ENCODE data around the gene ZC3H12A. TPM values are rescaled to one million over a fixed set of nuclear protein-coding genes. Genes with fewer than 3 reads are reported as not detected.

Gene ZC3H12A
- total and polyA plus RNA-seq, 4 donors: 19.1 to 125 (median 33.7) TPM

- DNase-seq (peak; percentile 33 to 48 (median 34)), ATAC-seq (ENCODE audit: insufficient read depth, low FRiP score) (no peak)
- Histone ChIP-seq H3K9me3 (ENCODE audit: control insufficient read depth in 4 of 4, insufficient read depth in 3 of 4, low read length in 3 of 4) (no peaks in the 10 kb centered on the region), H3K27ac (ENCODE audit: low read depth in 1 of 2, low read length in 1 of 2) (peak overlapping the region; percentile 41 to 88), H3K4me1 (ENCODE audit: control insufficient read depth in 5 of 5, insufficient read depth in 5 of 5, low read length in 5 of 5) (peaks cover 0 to 15% (median 4%) of the 10 kb centered on the region in 5 donors), H3K36me3 (ENCODE audit: control insufficient read depth in 4 of 4, insufficient read depth in 4 of 4, low read length in 4 of 4) (peaks cover 0 to 10% (median 4%) of the 10 kb centered on the region in 4 donors), H3K4me3 (peak overlapping the region; percentile 97), H3K9ac (ENCODE audit: insufficient read depth in 1 of 2, low read length in 2 of 2) (peak overlapping the region; percentile 16 to 27), H3K27me3 (ENCODE audit: control insufficient read depth in 3 of 3, insufficient read depth in 3 of 3, low read length in 2 of 3) (no peaks in the 10 kb centered on the region)
- 3 to 5% methylated on average over 23 to 26 of the region's 26 CpGs for WGBS, 2 donors
- TF ChIP-seq CTCF (IDR thresholded peaks at IDR 0.05; ENCODE audit: control extremely low read depth, extremely low read depth): no peak
These were observed 39.5 kb downstream of the ZC3H12A start for GRCh38 chr1:37513795-37514349.

- Histone ChIP-seq H3K9me3 (ENCODE audit: control insufficient read depth in 4 of 4, insufficient read depth in 3 of 4, low read length in 3 of 4) (no peaks in the 10 kb centered on the region), H3K27ac (ENCODE audit: low read depth in 1 of 2, low read length in 1 of 2) (peak within 1 kb of the TSS; percentile 88 to 95), H3K27me3 (ENCODE audit: control insufficient read depth in 3 of 3, insufficient read depth in 3 of 3, low read length in 2 of 3) (no peaks in the 10 kb centered on the region), H3K9ac (ENCODE audit: insufficient read depth in 1 of 2, low read length in 2 of 2) (peak within 1 kb of the TSS; percentile 69 to 85), H3K4me1 (ENCODE audit: control insufficient read depth in 5 of 5, insufficient read depth in 5 of 5, low read length in 5 of 5) (peaks cover 0 to 15% (median 4%) of the 10 kb centered on the region in 5 donors), H3K4me3 (peak within 1 kb of the TSS; percentile 97), H3K36me3 (ENCODE audit: control insufficient read depth in 4 of 4, insufficient read depth in 4 of 4, low read length in 4 of 4) (peaks cover 0 to 5% (median under 1%) of the 10 kb centered on the region in 4 donors)
- TF ChIP-seq CTCF (IDR thresholded peaks at IDR 0.05; ENCODE audit: control extremely low read depth, extremely low read depth): peak; percentile 20
- DNase-seq: peak; percentile 87 to 93 (median 90)
- peak; percentile 99 for ATAC-seq (ENCODE audit: insufficient read depth, low FRiP score)
- whole genome bisulfite sequencing, 2 donors: 0 to 1% methylated on average over 92 to 100 of the region's 100 CpGs
These were observed 40.2 kb downstream of the ZC3H12A start, which contains the start of gene MEAF6 for GRCh38 chr1:37514350-37515184. Gene MEAF6 (minus strand): TSS chr1:37514766. CDS start chr1:37514746, 20 bp downstream.

GRCh38 chr1:37515185-37516034 lies 41.0 kb downstream of the ZC3H12A start:
- Histone ChIP-seq H3K27ac (ENCODE audit: low read depth in 1 of 2, low read length in 1 of 2) (peak overlapping the region; percentile 88 to 95), H3K36me3 (ENCODE audit: control insufficient read depth in 4 of 4, insufficient read depth in 4 of 4, low read length in 4 of 4) (peaks cover 0 to 4% (median under 1%) of the 10 kb centered on the region in 4 donors), H3K9ac (ENCODE audit: insufficient read depth in 1 of 2, low read length in 2 of 2) (peak overlapping the region; percentile 69 to 85), H3K4me3 (peak overlapping the region; percentile 97), H3K4me1 (ENCODE audit: control insufficient read depth in 5 of 5, insufficient read depth in 5 of 5, low read length in 5 of 5) (peaks cover 0 to 15% (median 4%) of the 10 kb centered on the region in 5 donors), H3K27me3 (ENCODE audit: control insufficient read depth in 3 of 3, insufficient read depth in 3 of 3, low read length in 2 of 3) (no peaks in the 10 kb centered on the region), H3K9me3 (ENCODE audit: control insufficient read depth in 4 of 4, insufficient read depth in 3 of 4, low read length in 3 of 4) (no peaks in the 10 kb centered on the region)
- TF ChIP-seq CTCF (IDR thresholded peaks at IDR 0.05; ENCODE audit: control extremely low read depth, extremely low read depth): no peak
- 71 to 75% methylated on average over 18 of the region's 18 CpGs for WGBS, 2 donors
- no peak for ATAC-seq (ENCODE audit: insufficient read depth, low FRiP score)
- no peak for DNase-seq
